ENCODE results near the gene SEZ6. TPM values are rescaled to one million over a fixed set of nuclear protein-coding genes. Genes with fewer than 3 reads are reported as not detected.

SEZ6 gene
- total RNA-seq, 1 donor from 2014 or later = not detected

DNA sequence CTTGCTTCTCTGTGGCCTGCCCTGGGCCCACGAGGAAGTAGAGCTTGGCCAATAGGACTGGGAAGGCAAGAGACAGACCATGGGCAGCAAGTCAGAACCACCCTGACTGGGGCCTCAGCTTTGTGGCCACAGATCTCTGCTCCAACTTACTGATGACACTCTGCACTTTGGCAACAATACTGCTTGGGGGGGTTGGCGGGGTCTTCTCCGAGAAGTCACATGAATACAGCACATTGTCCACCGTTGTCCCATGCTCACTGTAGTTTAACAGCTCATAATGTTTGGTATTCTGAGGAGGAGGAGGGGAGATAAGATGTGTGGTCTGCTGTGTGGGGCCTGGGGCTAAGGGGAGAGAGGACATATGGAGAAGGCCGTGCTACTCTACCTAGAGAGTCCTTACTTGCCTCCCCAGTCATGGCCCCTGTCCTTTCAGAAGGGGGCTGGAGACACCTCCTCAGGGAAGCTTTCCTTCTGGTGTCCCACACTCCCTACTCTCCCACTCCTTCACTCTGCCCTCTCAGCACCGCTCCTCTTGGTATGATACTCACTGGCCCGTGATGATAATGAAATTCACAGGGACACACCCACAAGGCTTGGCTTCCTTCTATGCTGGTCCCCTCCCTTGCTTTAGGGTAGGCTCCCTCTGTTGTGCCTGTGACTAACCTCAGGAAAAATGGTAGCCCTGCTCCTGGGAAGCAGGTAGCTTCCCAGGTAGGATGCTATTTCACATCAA, 99.0 kb downstream of the SEZ6 start:
- Histone ChIP-seq H3K27ac (ENCODE audit: low read depth, low read length) (no peak overlapping the region), H2AFZ (ENCODE audit: low read depth, low read length) (no peak overlapping the region), H3K4me3 (ENCODE audit: insufficient read depth, low read depth, low read length) (no peak overlapping the region), H3K36me3 (ENCODE audit: insufficient read depth, low read length) (peaks cover 53% of the 10 kb centered on the region), H3K27me3 (ENCODE audit: insufficient read depth, low read length) (no peaks in the 10 kb centered on the region), H3K4me2 (ENCODE audit: low read length) (no peak overlapping the region), H4K20me1 (ENCODE audit: insufficient read depth, low read length) (peaks cover 74% of the 10 kb centered on the region), H3K4me1 (ENCODE audit: insufficient read depth, low read length) (peaks cover 18% of the 10 kb centered on the region), H3K79me2 (ENCODE audit: insufficient read depth, low read length) (no peaks in the 10 kb centered on the region), H3K9me3 (ENCODE audit: insufficient read depth, low read depth, low read length) (no peaks in the 10 kb centered on the region), H3K9ac (ENCODE audit: low read length) (no peak overlapping the region)
- TF ChIP-seq, protein P1, sequence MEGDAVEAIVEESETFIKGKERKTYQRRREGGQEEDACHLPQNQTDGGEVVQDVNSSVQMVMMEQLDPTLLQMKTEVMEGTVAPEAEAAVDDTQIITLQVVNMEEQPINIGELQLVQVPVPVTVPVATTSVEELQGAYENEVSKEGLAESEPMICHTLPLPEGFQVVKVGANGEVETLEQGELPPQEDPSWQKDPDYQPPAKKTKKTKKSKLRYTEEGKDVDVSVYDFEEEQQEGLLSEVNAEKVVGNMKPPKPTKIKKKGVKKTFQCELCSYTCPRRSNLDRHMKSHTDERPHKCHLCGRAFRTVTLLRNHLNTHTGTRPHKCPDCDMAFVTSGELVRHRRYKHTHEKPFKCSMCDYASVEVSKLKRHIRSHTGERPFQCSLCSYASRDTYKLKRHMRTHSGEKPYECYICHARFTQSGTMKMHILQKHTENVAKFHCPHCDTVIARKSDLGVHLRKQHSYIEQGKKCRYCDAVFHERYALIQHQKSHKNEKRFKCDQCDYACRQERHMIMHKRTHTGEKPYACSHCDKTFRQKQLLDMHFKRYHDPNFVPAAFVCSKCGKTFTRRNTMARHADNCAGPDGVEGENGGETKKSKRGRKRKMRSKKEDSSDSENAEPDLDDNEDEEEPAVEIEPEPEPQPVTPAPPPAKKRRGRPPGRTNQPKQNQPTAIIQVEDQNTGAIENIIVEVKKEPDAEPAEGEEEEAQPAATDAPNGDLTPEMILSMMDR (IDR thresholded peaks at IDR 0.05; ENCODE audit: insufficient read depth, low read depth, low read length) = no peak
- no peak for TF ChIP-seq EZH2 (IDR thresholded peaks at IDR 0.05; ENCODE audit: insufficient read depth, low read length)
- H3K27ac Mint-ChIP-seq (ENCODE audit: unreplicated experiment) = no peak overlapping the region
- H3K4me3 Mint-ChIP-seq (ENCODE audit: unreplicated experiment) = no peak overlapping the region
- no peak for FAIRE-seq
- H3K4me1 Mint-ChIP-seq (ENCODE audit: low read depth, unreplicated experiment) = peaks cover 12% of the 10 kb centered on the region
- H3K9me3 Mint-ChIP-seq (ENCODE audit: unreplicated experiment) = no peaks in the 10 kb centered on the region
- DNase-seq (ENCODE audit: low read depth) = no peak
- peaks cover 29% of the 10 kb centered on the region for H3K36me3 Mint-ChIP-seq (ENCODE audit: low read depth, unreplicated experiment)
- no peaks in the 10 kb centered on the region for H3K27me3 Mint-ChIP-seq (ENCODE audit: low read depth, unreplicated experiment)

DNA sequence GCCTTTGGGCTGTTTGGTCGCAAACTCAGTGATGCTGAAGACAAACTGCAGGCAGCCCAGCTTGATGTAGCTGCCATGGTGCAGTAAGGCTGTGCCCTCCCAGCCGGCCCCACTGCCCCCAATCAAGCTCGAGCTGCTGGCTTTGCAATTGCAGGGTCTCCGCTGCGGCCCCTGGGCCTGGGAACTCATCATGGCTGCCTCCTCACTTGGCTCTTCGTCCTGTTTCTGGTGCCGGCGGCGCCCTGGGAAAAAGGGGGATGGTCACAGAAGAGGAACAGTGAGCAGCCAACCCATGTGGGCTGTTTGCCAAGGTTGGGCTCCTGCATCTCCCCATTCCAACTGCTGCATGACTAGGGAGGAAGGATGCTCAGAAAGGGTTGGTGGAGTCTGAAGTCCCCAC, 99.6 kb downstream of the SEZ6 start:
- Histone ChIP-seq H3K4me3 (ENCODE audit: insufficient read depth, low read depth, low read length) (no peak overlapping the region), H3K4me2 (ENCODE audit: low read length) (no peak overlapping the region), H3K36me3 (ENCODE audit: insufficient read depth, low read length) (peaks cover 49% of the 10 kb centered on the region), H3K79me2 (ENCODE audit: insufficient read depth, low read length) (no peaks in the 10 kb centered on the region), H3K9me3 (ENCODE audit: insufficient read depth, low read depth, low read length) (no peaks in the 10 kb centered on the region), H2AFZ (ENCODE audit: low read depth, low read length) (no peak overlapping the region), H3K4me1 (ENCODE audit: insufficient read depth, low read length) (peaks cover 18% of the 10 kb centered on the region), H3K9ac (ENCODE audit: low read length) (no peak overlapping the region), H3K27me3 (ENCODE audit: insufficient read depth, low read length) (no peaks in the 10 kb centered on the region), H3K27ac (ENCODE audit: low read depth, low read length) (no peak overlapping the region), H4K20me1 (ENCODE audit: insufficient read depth, low read length) (peaks cover 68% of the 10 kb centered on the region)
- DNase-seq (ENCODE audit: low read depth) (no peak), FAIRE-seq (no peak)
- H3K27me3 Mint-ChIP-seq (ENCODE audit: low read depth, unreplicated experiment) = no peaks in the 10 kb centered on the region
- no peak overlapping the region for H3K4me3 Mint-ChIP-seq (ENCODE audit: unreplicated experiment)
- peaks cover 29% of the 10 kb centered on the region for H3K36me3 Mint-ChIP-seq (ENCODE audit: low read depth, unreplicated experiment)
- no peaks in the 10 kb centered on the region for H3K9me3 Mint-ChIP-seq (ENCODE audit: unreplicated experiment)
- H3K27ac Mint-ChIP-seq (ENCODE audit: unreplicated experiment) = no peak overlapping the region
- peaks cover 16% of the 10 kb centered on the region for H3K4me1 Mint-ChIP-seq (ENCODE audit: low read depth, unreplicated experiment)
- no peak for TF ChIP-seq EZH2 (IDR thresholded peaks at IDR 0.05; ENCODE audit: insufficient read depth, low read length)
- TF ChIP-seq, protein P1 (IDR thresholded peaks at IDR 0.05; ENCODE audit: insufficient read depth, low read depth, low read length) = no peak

Other genes with a start within 250 kb of the SEZ6 start
- gene FAM222B, start 163.2 kb downstream of the SEZ6 start, total RNA-seq = 51.4 and 53.0 TPM in 2 replicates
- gene ERAL1, start 151.0 kb downstream of the SEZ6 start, total RNA-seq = 38.2 and 38.4 TPM in 2 replicates
- 84.4 and 87.3 TPM in 2 replicates for gene FLOT2, start 108.3 kb downstream of the SEZ6 start, total RNA-seq
- 4.3 and 4.5 TPM in 2 replicates for gene DHRS13, start 103.0 kb downstream of the SEZ6 start, total RNA-seq
- 41.6 and 46.7 TPM in 2 replicates for gene PHF12, start 54.5 kb downstream of the SEZ6 start, total RNA-seq
- gene PIPOX, start 37.1 kb upstream of the SEZ6 start, total RNA-seq = 1.8 and 2.6 TPM in 2 replicates
- gene MYO18A, start 174.4 kb upstream of the SEZ6 start, total RNA-seq = 35.5 and 45.9 TPM in 2 replicates
- not detected in 2 replicates for gene CRYBA1, start 240.8 kb upstream of the SEZ6 start, total RNA-seq